Activated T-cell treated with anti-CD3 and anti-CD28 coated beads for 1 hour (primary cell): ENCODE measurements around the gene STOML3.

Experiments used
- DNase-seq: peaks from one replicate; pipeline ENCODE4 v3.0.0-alpha.2; 2020; ENCODE audit warnings: low read depth

The STOML3 gene

DNA sequence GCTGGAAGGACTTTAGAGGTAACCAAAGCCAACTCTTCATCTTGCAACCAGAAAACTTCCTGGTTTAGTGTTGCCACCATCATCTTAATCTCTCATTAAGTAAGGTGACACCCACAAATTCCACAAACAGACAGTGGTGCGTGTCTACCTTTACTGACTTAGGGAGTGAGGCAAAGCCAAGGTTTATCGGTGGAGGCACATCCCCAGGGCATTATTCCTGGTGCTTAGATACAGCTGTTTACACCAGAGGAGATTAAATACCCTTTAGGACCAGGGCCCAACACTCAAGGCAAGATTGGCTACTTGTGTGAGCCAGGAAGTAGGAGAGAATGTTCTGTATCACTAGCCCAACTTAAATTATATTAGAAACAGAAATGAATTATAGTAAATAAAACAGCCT is 9.5 kb downstream of the STOML3 start:
- no peak for DNase-seq

GRCh38 chr13:38980750-38981078 is 9.9 kb downstream of the STOML3 start:
- no peak for DNase-seq

DNA sequence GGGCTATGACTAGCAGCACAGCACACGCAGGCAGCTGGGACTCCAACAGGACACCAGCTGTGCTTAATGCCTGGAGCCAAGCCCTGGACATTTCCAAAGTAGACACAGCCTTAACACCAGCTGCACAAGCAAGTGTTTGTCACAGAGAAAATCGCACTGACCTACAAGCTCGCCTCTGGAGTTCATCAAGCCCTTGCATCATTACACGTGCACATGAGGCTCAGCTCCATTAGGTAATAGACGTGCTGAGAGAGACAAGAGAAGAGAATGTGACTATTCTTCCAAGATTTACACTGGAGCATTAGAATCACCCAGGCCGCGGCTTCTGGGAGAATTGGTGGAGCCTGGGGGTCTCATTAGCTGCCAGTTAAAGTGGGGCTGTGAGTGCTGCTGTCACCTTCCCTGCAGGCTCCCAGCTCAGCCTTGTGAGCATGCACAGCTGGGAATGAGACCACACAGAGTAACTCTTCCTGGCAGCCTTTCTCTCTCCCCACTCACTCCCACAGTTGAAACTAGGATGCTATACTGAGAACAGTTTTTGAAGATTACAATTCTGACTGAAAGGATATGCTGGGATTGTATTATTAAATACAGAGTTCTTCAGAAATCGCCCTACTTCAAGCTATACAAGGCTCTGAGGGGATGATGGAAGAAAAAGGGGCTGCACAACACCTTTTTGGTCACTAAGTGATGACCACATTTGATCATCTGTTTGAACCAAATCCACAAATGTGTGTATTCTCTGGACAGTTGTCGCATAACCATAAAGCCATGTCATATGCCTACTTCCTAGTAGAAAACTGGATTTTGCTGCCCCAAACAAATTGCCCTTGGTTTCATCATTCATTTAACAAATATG is 10.5 kb downstream of the STOML3 start:
- DNase-seq = no peak

DNA sequence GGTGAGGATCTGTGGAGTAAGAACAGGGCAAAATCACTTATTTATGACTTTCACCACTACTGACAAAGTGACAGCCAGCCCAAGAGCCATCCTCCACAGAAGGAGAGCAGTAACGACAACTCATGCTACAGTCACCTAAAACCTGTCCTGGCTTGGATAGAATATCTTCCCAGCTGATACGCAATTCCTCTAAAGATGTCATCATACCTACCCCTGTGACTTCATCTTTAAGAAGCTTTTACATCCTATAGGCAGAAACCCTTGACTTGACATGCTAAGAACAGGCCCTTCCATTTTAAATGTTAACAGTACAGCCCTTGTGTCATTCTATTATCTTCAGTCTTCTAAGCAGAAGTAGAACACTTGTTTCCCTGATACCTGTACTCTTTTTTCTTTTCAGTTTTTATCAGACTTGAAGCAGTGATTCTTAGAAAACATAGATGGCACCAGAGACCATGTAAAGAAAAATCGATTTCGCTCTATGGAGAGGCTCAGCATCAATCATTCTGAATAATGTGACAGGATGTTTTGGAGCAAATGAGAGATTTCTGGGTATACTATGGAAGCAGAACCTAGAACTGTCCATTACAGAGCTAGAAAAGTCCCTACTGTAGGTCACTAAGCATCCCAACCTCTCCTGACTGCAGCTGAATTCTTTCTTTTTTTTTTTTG is 20.1 kb downstream of the STOML3 start:
- no peak for DNase-seq

DNA sequence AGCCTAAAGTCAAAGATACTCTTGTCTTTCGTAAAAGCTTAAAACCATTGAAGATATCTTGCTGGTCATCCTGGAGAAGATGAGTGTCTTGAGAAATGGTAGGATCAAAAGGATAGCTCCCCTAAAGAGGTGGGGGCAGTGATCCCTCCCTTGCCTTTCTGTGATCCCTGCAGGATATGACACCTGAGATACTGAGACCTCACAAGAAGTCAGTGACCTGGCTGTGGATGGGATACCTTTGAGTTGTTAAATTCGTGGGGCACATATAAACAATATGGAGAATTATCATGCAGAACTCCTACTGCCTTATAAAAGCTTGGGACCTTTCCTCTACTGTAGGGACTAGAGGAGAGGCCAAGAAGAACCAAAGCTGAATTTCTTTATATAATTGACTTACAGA is 21.4 kb downstream of the STOML3 start:
- DNase-seq = no peak

GRCh38 chr13:38967446-38967845 is 23.2 kb downstream of the STOML3 start:
- no peak for DNase-seq

GRCh38 chr13:38965281-38965680 is 25.4 kb downstream of the STOML3 start:
- DNase-seq = no peak

DNA sequence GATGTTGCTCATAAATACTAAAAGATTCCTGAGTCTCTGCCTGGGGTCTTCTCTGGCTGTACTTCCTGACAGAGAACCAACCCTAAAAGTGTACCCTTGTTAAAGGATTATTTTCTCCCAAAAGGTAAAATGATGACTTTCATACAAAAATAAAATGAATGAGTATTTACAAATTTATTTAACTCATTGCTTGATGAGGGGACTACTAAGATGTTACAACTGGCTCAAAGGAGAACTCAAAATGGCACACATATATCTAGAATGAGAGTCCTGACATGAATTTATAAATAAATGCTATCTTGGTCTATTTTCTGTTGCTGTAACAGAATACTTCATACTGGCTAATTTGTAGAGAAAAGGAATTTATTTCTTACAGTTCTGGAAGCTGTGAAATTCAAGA is 30.5 kb downstream of the STOML3 start:
- DNase-seq = no peak

DNA sequence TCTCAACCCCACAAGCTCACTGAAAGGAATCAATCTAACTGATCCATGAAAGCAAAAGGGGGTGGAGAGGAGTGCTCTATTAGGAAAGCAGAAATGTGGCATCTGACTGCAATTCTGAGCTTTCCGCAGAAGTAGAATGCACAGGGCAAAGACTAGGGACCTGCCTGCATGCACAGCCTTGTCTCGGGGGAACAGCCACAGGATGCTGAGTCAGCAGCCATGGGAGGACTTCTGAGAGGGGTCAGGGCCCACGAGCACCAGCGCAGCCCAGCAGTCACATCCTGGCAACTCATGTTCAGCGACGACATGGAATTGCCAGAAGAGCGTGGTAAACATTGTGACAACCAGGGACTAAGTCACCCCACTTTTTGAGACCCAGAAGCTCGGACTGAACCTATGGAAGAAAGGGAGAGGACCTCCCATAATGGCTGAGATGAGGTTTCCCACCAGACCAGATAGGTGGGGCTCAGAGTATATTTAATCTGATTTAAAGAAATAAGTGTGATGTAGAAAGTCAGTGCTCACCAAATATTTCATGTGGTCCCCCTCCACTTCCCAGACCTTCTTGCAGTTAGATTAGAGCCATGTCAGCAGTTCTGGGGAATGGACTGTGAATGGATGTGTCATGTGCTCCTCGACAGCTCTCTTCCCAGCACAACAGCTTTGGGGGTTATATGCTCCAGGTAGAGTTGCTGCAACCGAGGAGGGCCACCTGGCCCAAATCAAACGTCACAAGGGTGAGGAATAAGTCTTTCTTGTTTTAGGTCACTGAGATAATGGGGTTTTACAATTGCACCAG is 32.6 kb downstream of the STOML3 start:
- DNase-seq = no peak

GRCh38 chr13:38954844-38955243 is 35.8 kb downstream of the STOML3 start:
- DNase-seq = no peak

DNA sequence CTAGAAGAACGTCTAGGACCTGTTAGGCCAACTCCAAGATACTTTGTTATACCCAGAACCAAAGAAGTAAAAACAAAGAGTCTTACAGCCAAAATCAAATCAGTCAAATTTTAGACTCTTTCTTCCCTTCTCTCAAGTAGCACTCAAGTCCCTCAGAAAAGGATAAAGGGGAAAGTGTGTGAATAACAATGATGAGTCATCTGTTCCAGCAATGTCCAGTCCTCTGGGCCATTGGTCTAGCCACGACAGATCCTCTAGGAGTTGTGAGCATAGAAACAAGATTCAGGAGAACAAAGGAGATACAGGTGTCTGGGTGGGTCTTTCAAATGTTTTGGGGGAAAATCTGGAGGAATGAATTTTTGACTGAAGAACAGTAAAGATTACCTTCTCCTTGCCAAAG is 36.3 kb downstream of the STOML3 start:
- no peak for DNase-seq

GRCh38 chr13:38952827-38953226 is 37.8 kb downstream of the STOML3 start:
- no peak for DNase-seq

- no peak for DNase-seq
These were observed 38.9 kb downstream of the STOML3 start for GRCh38 chr13:38951525-38952313.

GRCh38 chr13:38950987-38951386 is 39.6 kb downstream of the STOML3 start:
- no peak for DNase-seq

- DNase-seq = no peak
These were observed 43.6 kb downstream of the STOML3 start for GRCh38 chr13:38947054-38947453.

GRCh38 chr13:38944219-38944618 is 46.4 kb downstream of the STOML3 start:
- DNase-seq = no peak

GRCh38 chr13:38943231-38943630 is 47.4 kb downstream of the STOML3 start:
- no peak for DNase-seq

DNA sequence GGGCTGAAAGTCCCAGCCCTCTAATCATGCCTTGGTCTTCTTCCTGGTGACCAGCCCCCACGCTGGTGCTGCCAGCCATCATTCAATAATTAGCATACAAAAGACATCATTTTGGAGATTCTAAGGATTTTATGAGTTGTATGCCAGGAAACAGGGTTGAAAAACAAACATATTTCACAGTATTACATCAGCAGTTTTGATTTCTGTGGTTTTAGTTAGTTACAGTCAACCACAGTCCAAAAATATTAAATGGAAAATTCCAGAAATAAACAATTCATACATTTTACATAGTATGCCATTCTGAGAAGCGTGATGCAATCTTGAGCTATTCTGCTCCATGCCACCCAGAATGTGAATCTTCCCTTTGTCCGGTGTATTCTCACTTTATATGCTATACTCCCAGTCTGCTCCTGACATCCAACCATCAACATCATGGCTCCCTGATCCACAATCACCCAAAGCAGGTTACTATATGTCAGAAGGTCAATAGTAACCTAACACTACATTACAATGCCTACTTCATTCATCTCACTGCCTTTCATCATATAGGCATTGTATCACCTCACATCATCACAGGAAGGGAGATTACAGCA is 49.2 kb downstream of the STOML3 start:
- no peak for DNase-seq

GRCh38 chr13:38933786-38934185 is 56.8 kb downstream of the STOML3 start:
- no peak for DNase-seq

- DNase-seq = no peak
These were observed 68.5 kb downstream of the STOML3 start for GRCh38 chr13:38922170-38922569.

- DNase-seq = no peak
These were observed 69.5 kb downstream of the STOML3 start for GRCh38 chr13:38921081-38921480.
